ENCODE results near the gene SDF2L1.

SDF2L1 gene

GRCh38 chr22:21652010-21652546, 10.0 kb downstream of the SDF2L1 start:
- in situ Hi-C loops (cut with HindIII; ENCODE audit: low sequenced_read_pairs) = no loop called here
- DNase-seq (ENCODE audit: low read depth) = peak; percentile 73
- TF ChIP-seq CTCF (IDR thresholded peaks at IDR 0.05; ENCODE audit: low read depth, low read length, missing control alignments) = no peak
- peak overlapping the region; percentile 78 for H3K4me3 ChIP-seq (ENCODE audit: low read depth, low read length)

- H3K4me3 ChIP-seq (ENCODE audit: low read depth, low read length) = peak overlapping the region; percentile 78
- in situ Hi-C loops (cut with HindIII; ENCODE audit: low sequenced_read_pairs) = no loop called here
- TF ChIP-seq CTCF (IDR thresholded peaks at IDR 0.05; ENCODE audit: low read depth, low read length, missing control alignments) = no peak
- DNase-seq (ENCODE audit: low read depth) = no peak
Observed at GRCh38 chr22:21652547-21653545, 10.7 kb downstream of the SDF2L1 start.

GRCh38 chr22:21657020-21657359, 14.9 kb downstream of the SDF2L1 start:
- in situ Hi-C loops (cut with HindIII; ENCODE audit: low sequenced_read_pairs) = no loop called here

GRCh38 chr22:21657360-21658032, 15.4 kb downstream of the SDF2L1 start:
- DNase-seq (ENCODE audit: low read depth) = no peak
- in situ Hi-C loops (cut with HindIII; ENCODE audit: low sequenced_read_pairs) = no loop called here
- H3K4me3 ChIP-seq (ENCODE audit: low read depth, low read length) = peak overlapping the region; percentile 49
- TF ChIP-seq CTCF (IDR thresholded peaks at IDR 0.05; ENCODE audit: low read depth, low read length, missing control alignments) = no peak

More at GRCh38 chr22:21657020-21657359, 14.9 kb downstream of the SDF2L1 start:
- no peak for TF ChIP-seq CTCF (IDR thresholded peaks at IDR 0.05; ENCODE audit: low read depth, low read length, missing control alignments)
- H3K4me3 ChIP-seq (ENCODE audit: low read depth, low read length) = peak overlapping the region; percentile 49
- no peak for DNase-seq (ENCODE audit: low read depth)

GRCh38 chr22:21659864-21660525, 17.9 kb downstream of the SDF2L1 start:
- no peak overlapping the region for H3K4me3 ChIP-seq (ENCODE audit: low read depth, low read length)
- DNase-seq (ENCODE audit: low read depth) = no peak
- TF ChIP-seq CTCF (IDR thresholded peaks at IDR 0.05; ENCODE audit: low read depth, low read length, missing control alignments) = no peak
- in situ Hi-C loops (cut with HindIII; ENCODE audit: low sequenced_read_pairs) = no loop called here

GRCh38 chr22:21660904-21661303, 18.8 kb downstream of the SDF2L1 start:
- H3K4me3 ChIP-seq (ENCODE audit: low read depth, low read length) = no peak overlapping the region
- in situ Hi-C loops (cut with HindIII; ENCODE audit: low sequenced_read_pairs) = no loop called here
- no peak for TF ChIP-seq CTCF (IDR thresholded peaks at IDR 0.05; ENCODE audit: low read depth, low read length, missing control alignments)

More at GRCh38 chr22:21660904-21661303, 18.8 kb downstream of the SDF2L1 start:
- DNase-seq (ENCODE audit: low read depth) = no peak

All from astrocyte of the cerebellum (primary cell).